HepG2 (cell line): Measurements from ENCODE around the gene SGCD. TPM values are rescaled to one million over a fixed set of nuclear protein-coding genes. Genes with fewer than 3 reads are reported as not detected.
A peak's percentile ranks its signal among the peaks of the same experiment; 100 is the strongest.

Experiments
- ATAC-seq: fragments of 200-7000 bp; cut with Tn5 transposase; 3 replicates; pipeline ENCODE4 v1.9.1; 2020; ENCODE audit warnings: mild to moderate bottlenecking, moderate library complexity
- BruUV-seq: library from RNA; stranded (reverse); fragments of 400-500 nt; replicated peaks from 2 replicates; lab custom pipeline; 2021; lab: Mats Ljungman, UMichigan
- CTCF ChIA-PET: fragments of 300-600 bp; formaldehyde crosslinking; extraction: SDS; loops from one replicate; lab custom pipeline; 2021; ENCODE audit warnings: low total read pairs, inconsistent platforms, low intra/inter-chr PET ratio; lab: Yijun Ruan, JAX
- POLR2A ChIA-PET: fragments of 350-600 bp; sonication (Branson Sonifier 250); formaldehyde crosslinking; loops from one replicate; lab custom pipeline; 2020; ENCODE audit warnings: antibody characterized with exemption, inconsistent platforms; lab: Yijun Ruan, JAX
- DNase-seq: peaks from one replicate; pipeline ENCODE4 v3.0.0-alpha.2; 2015; ENCODE audit warnings: low spot score
- FAIRE-seq: peaks from 3 replicates; lab custom pipeline; 2011; peaks lifted over from hg19 to GRCh38; lab: Jason Lieb, UNC
- H2AFZ ChIP-seq: one replicate; pipeline ENCODE4 v1.6.1; 2011; ENCODE audit warnings: low read length, inconsistent platforms
- H3K27ac ChIP-seq: fragments of 300-600 bp; 3 replicates; pipeline ENCODE4 v1.8.0; 2011; ENCODE audit warnings: mixed run types, mild to moderate bottlenecking, mixed read lengths, low read length, inconsistent platforms; ENCODE audit not compliant: insufficient read depth; ENCODE audit errors: extremely low read length
- H3K27me3 ChIP-seq, 2 experiments: fragments of 200-600 bp in 1 of 2; 2 replicates in 1 of 2; 3 replicates in 1 of 2; pipeline versions ENCODE4 v1.6.0 to v1.8.0; 2011; ENCODE audit warnings: low read length in 2 of 2, mild to moderate bottlenecking in 2 of 2, moderate library complexity in 2 of 2, inconsistent platforms in 1 of 2; ENCODE audit not compliant: insufficient read depth in 2 of 2, control insufficient read depth in 1 of 2
- H3K36me3 ChIP-seq, 2 experiments: fragments of 200-600 bp in 1 of 2; replicated peaks in 1 of 2; 2 replicates in 1 of 2; 3 replicates in 1 of 2; pipeline versions ENCODE4 v1.5.1 to v1.8.0; 2011; ENCODE audit warnings: low read length in 2 of 2, inconsistent platforms in 1 of 2; ENCODE audit not compliant: insufficient read depth in 2 of 2, control insufficient read depth in 1 of 2
- H3K4me1 ChIP-seq: 2 replicates; pipeline ENCODE4 v1.5.1; 2012; ENCODE audit warnings: low read length, inconsistent platforms; ENCODE audit not compliant: insufficient read depth
- H3K4me2 ChIP-seq: 2 replicates; pipeline ENCODE4 v1.6.0; 2011; ENCODE audit warnings: low read depth, low read length, inconsistent platforms
- H3K4me3 ChIP-seq, 3 experiments: fragments of 200-600 bp in 1 of 3; sonication (generic), shearing (Covaris generic) in 1 of 3; replicated peaks in 1 of 3; 2 replicates each; pipeline ENCODE4 v1.5.1; 2011 to 2016; ENCODE audit warnings: low read length in 3 of 3, inconsistent platforms in 2 of 3, low read depth in 2 of 3, mild to moderate bottlenecking in 2 of 3, control low read depth in 1 of 3, mixed read lengths in 1 of 3; ENCODE audit not compliant: insufficient read depth in 1 of 3
- H3K79me2 ChIP-seq: one replicate; pipeline ENCODE4 v1.6.1; 2011; ENCODE audit warnings: low read length, inconsistent platforms; ENCODE audit not compliant: insufficient read depth
- H3K9ac ChIP-seq: 2 replicates; pipeline ENCODE4 v1.6.0; 2011; ENCODE audit warnings: mild to moderate bottlenecking, low read depth, low read length, inconsistent platforms; ENCODE audit not compliant: insufficient read depth
- H3K9me3 ChIP-seq: 2 replicates; pipeline ENCODE4 v1.5.1; 2012; ENCODE audit warnings: mild to moderate bottlenecking, low read length
- H4K20me1 ChIP-seq: 2 replicates; pipeline ENCODE4 v1.6.0; 2011; ENCODE audit warnings: inconsistent platforms, mild to moderate bottlenecking, low read length, moderate library complexity; ENCODE audit not compliant: insufficient read depth
- MAFF ChIP-seq: IDR thresholded peaks from 2 replicates; pipeline ENCODE4 v1.6.1; 2011; ENCODE audit warnings: low read depth, low read length, improper control_type of control experiment
- MAFK ChIP-seq, 2 experiments: IDR thresholded peaks in 1 of 2; conservative IDR thresholded peaks in 1 of 2; 2 replicates each; pipeline ENCODE4 v1.6.1; 2011; ENCODE audit warnings: improper control_type of control experiment in 2 of 2, low read length in 2 of 2
- RFXANK ChIP-seq: IDR thresholded peaks from 2 replicates; pipeline ENCODE4 v1.6.1; 2016
- SRSF9 ChIP-seq: fragments of 200-400 bp; formaldehyde crosslinking; IDR thresholded peaks from 2 replicates; pipeline ENCODE4 v1.6.1; 2018; ENCODE audit warnings: borderline replicate concordance, mild to moderate bottlenecking, low read depth, low read length; ENCODE audit not compliant: insufficient read depth, poor library complexity, severe bottlenecking
- ZKSCAN5 ChIP-seq: sonication (generic); formaldehyde crosslinking; IDR thresholded peaks from 2 replicates; pipeline ENCODE4 v1.5.1; 2020; ENCODE audit warnings: mild to moderate bottlenecking, missing genetic modification reagents
- ZNF30 ChIP-seq: sonication (generic); formaldehyde crosslinking; IDR thresholded peaks from 2 replicates; pipeline ENCODE4 v1.5.0; 2020; ENCODE audit warnings: mild to moderate bottlenecking, missing genetic modification reagents
- ZNF451 ChIP-seq: sonication (generic); formaldehyde crosslinking; IDR thresholded peaks from 2 replicates; pipeline ENCODE4 v1.5.0; 2020; ENCODE audit warnings: mild to moderate bottlenecking, missing genetic modification reagents
- ZNF512B ChIP-seq: sonication (generic); formaldehyde crosslinking; IDR thresholded peaks from 2 replicates; pipeline ENCODE4 v1.5.1; 2020; ENCODE audit warnings: missing genetic modification reagents, mild to moderate bottlenecking, borderline replicate concordance
- ZNF563 ChIP-seq: sonication (generic); formaldehyde crosslinking; IDR thresholded peaks from 2 replicates; pipeline ENCODE4 v1.8.0; 2022; ENCODE audit warnings: mild to moderate bottlenecking, moderate library complexity, missing genetic modification reagents
- ZNF780A ChIP-seq: sonication (generic); formaldehyde crosslinking; IDR thresholded peaks from 2 replicates; pipeline ENCODE4 v1.8.0; 2022; ENCODE audit warnings: mild to moderate bottlenecking, missing genetic modification reagents, moderate library complexity
- WGBS: methylation state at CpG from one replicate; pipeline ENCODE4 v1.1.6; 2017; ENCODE audit warnings: low lambda C conversion rate; 5-methylcytosine and 5-hydroxymethylcytosine counted together
- in situ Hi-C: cut with HindIII; loops from 2 replicates; pipeline ENCODE4 v1.10.0; 2017; ENCODE audit warnings: low pct_unique_long_range_greater_than_20kb; ENCODE audit not compliant: extremely low pct_ligation_motif_present
- intact Hi-C: fragments of 100-400 bp; cut with micrococcal nuclease; formaldehyde crosslinking; loops from one replicate; pipeline ENCODE4 v1.10.0; 2022; ENCODE audit not compliant: unreplicated experiment
- polyA plus RNA-seq, 8 experiments: library from polyadenylated mRNA; depleted of rRNA in 3 of 8; stranded (reverse) in 7 of 8; unstranded in 1 of 8; fragments of >200 nt; fragmentation: Illumina TruSeq in 4 of 8; extraction: Trizol in 4 of 8; gene quantifications; 2 replicates each; pipeline versions ENCODE4 v1.2.1 to v1.2.3, GENCODE V29; 2011 to 2016; ENCODE audit warnings: low read depth in 4 of 8, missing spikeins in 1 of 8, mixed read lengths in 1 of 8; ENCODE audit not compliant: insufficient read depth in 1 of 8
- total RNA-seq, 5 experiments: library from RNA; depleted of rRNA; stranded (reverse); fragments of >200 nt; fragmentation: Illumina TruSeq; extraction: Trizol; gene quantifications; 2 replicates each; pipeline ENCODE4 v1.2.3, GENCODE V29; 2016; ENCODE audit warnings: low read depth in 1 of 5
- TF ChIP-seq, protein P1 (sequence below): sonication (generic); formaldehyde crosslinking; IDR thresholded peaks from 2 replicates; pipeline ENCODE4 v1.4.0; 2020; ENCODE audit warnings: mild to moderate bottlenecking, missing genetic modification reagents

SGCD gene
- total and polyA plus RNA-seq, 2 of the 13 experiments (the other 11 are each of a cell fraction or from before 2014, with no cell fraction given): not detected

- in situ Hi-C loops (no loop called here), intact Hi-C loops (no loop called here)
- Histone ChIP-seq H3K27ac (no peak overlapping the region), H3K4me2 (no peak overlapping the region), H3K4me1 (no peaks in the 10 kb centered on the region), H3K9ac (no peak overlapping the region), H3K27me3 (no peaks in the 10 kb centered on the region), H3K79me2 (no peaks in the 10 kb centered on the region), H3K9me3 (no peaks in the 10 kb centered on the region), H3K4me3 (no peak overlapping the region), H2AFZ (no peak overlapping the region), H3K36me3 (no peaks in the 10 kb centered on the region), H4K20me1 (no peaks in the 10 kb centered on the region)
- DNase-seq: no peak
- ChIA-PET POLR2A (no interaction called here), CTCF (no interaction called here)
- TF ChIP-seq, protein P1, sequence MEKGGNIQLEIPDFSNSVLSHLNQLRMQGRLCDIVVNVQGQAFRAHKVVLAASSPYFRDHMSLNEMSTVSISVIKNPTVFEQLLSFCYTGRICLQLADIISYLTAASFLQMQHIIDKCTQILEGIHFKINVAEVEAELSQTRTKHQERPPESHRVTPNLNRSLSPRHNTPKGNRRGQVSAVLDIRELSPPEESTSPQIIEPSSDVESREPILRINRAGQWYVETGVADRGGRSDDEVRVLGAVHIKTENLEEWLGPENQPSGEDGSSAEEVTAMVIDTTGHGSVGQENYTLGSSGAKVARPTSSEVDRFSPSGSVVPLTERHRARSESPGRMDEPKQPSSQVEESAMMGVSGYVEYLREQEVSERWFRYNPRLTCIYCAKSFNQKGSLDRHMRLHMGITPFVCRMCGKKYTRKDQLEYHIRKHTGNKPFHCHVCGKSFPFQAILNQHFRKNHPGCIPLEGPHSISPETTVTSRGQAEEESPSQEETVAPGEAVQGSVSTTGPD (CRISPR knock-in tag): no peak
- peak; percentile 60 to 87 for TF ChIP-seq MAFK (conservative IDR thresholded peaks at IDR 0.05 in 1 of 2, IDR thresholded peaks at IDR 0.05 in 1 of 2; ENCODE audit: low read length in 2 of 2)
- TF ChIP-seq MAFF: peak; percentile 82
- no peak for FAIRE-seq
- 0% methylated on average over 1 of the region's 1 CpG for WGBS
- no peak for ATAC-seq
- BruUV-seq: no TSS peak
Measured at GRCh38 chr5:156451505-156451904, 124.5 kb downstream of the SGCD start.

- in situ Hi-C loops: no loop called here
- H3K4me1 ChIP-seq: no peaks in the 10 kb centered on the region
- H3K79me2 ChIP-seq: no peaks in the 10 kb centered on the region
- BruUV-seq: no TSS peak
- CTCF ChIA-PET: no interaction called here
- POLR2A ChIA-PET: no interaction called here
- no peaks in the 10 kb centered on the region for H3K27me3 ChIP-seq
- H3K4me2 ChIP-seq: no peak overlapping the region
- H4K20me1 ChIP-seq: no peaks in the 10 kb centered on the region
- H3K4me3 ChIP-seq: no peak overlapping the region
- no peak overlapping the region for H3K9ac ChIP-seq
- no peaks in the 10 kb centered on the region for H3K36me3 ChIP-seq
- DNase-seq (no peak), FAIRE-seq (no peak), ATAC-seq (no peak)
- intact Hi-C loops: no loop called here
- no peaks in the 10 kb centered on the region for H3K9me3 ChIP-seq
- no peak overlapping the region for H3K27ac ChIP-seq
- no peak overlapping the region for H2AFZ ChIP-seq
- no peak for TF ChIP-seq ZKSCAN5 (CRISPR knock-in tag)
- no peak for TF ChIP-seq ZNF563
- no peak for TF ChIP-seq ZNF451 (CRISPR knock-in tag)
- TF ChIP-seq SRSF9: no peak
- TF ChIP-seq ZNF780A (CRISPR knock-in tag): no peak
- no peak for TF ChIP-seq ZNF512B
- no peak for TF ChIP-seq ZNF30 (CRISPR knock-in tag)
- TF ChIP-seq RFXANK (CRISPR knock-in tag): no peak
Measured at GRCh38 chr5:156456857-156457256, 129.9 kb downstream of the SGCD start.
